Measurements from ENCODE around the gene GRK3. TPM values are rescaled to one million over a fixed set of nuclear protein-coding genes. Genes with fewer than 3 reads are reported as not detected.
"Not testable (repeated sequence)": the region's sequence is repeated elsewhere in the genome, so short reads cannot be mapped to it uniquely, and the experiment has no call there.

The GRK3 gene
- total RNA-seq, 4 donors from 2014 or later = 3.6 to 10.9 (median 7.1) TPM

GRCh38 chr22:25563761-25564319, 635 bp upstream of the GRK3 start:
- Histone ChIP-seq H3K4me1 (peaks cover 22% of the 10 kb centered on the region), H3K4me3 (peak overlapping the region; percentile 90), H3K36me3 (no peaks in the 10 kb centered on the region), H3K27me3 (no peaks in the 10 kb centered on the region), H3K27ac (peak overlapping the region; percentile 74), H3K9me3 (no peaks in the 10 kb centered on the region)
- 1% methylated on average over 21 of the region's 21 CpGs for WGBS
- DNase-seq (ENCODE audit: low spot score in 2 of 2) = no peak
- TF ChIP-seq POLR2AphosphoS5 (IDR thresholded peaks at IDR 0.05) = no peak
- TF ChIP-seq POLR2A (IDR thresholded peaks at IDR 0.05) = no peak
- no peak for TF ChIP-seq CTCF (IDR thresholded peaks at IDR 0.05)
- no peak for TF ChIP-seq EP300 (IDR thresholded peaks at IDR 0.05)

- TF ChIP-seq POLR2A (IDR thresholded peaks at IDR 0.05) (no peak), EP300 (IDR thresholded peaks at IDR 0.05) (no peak), CTCF (IDR thresholded peaks at IDR 0.05) (no peak), POLR2AphosphoS5 (IDR thresholded peaks at IDR 0.05) (no peak)
- no peaks in the 10 kb centered on the region for H3K36me3 ChIP-seq
- DNase-seq (ENCODE audit: low spot score in 2 of 2) = peak in 1 of 2 donors; percentile 69
- H3K27me3 ChIP-seq = no peaks in the 10 kb centered on the region
- no peaks in the 10 kb centered on the region for H3K9me3 ChIP-seq
- peaks cover 22% of the 10 kb centered on the region for H3K4me1 ChIP-seq
- peak overlapping the region; percentile 90 for H3K4me3 ChIP-seq
- H3K27ac ChIP-seq = peak overlapping the region; percentile 76
- WGBS = under 1% methylated on average over 8 of the region's 61 CpGs
Measured at GRCh38 chr22:25564979-25565677, 653 bp downstream of the GRK3 start.

- Histone ChIP-seq H3K36me3 (no peaks in the 10 kb centered on the region), H3K27me3 (no peaks in the 10 kb centered on the region), H3K4me1 (peaks cover 22% of the 10 kb centered on the region), H3K4me3 (peak overlapping the region; percentile 90), H3K9me3 (no peaks in the 10 kb centered on the region), H3K27ac (no peak overlapping the region)
- no peak for DNase-seq (ENCODE audit: low spot score in 2 of 2)
- TF ChIP-seq POLR2AphosphoS5 (IDR thresholded peaks at IDR 0.05) (no peak), POLR2A (IDR thresholded peaks at IDR 0.05) (no peak), EP300 (IDR thresholded peaks at IDR 0.05) (no peak), CTCF (IDR thresholded peaks at IDR 0.05) (no peak)
- WGBS = 68% methylated on average over 5 of the region's 5 CpGs
Measured at GRCh38 chr22:25566186-25566897, 1.9 kb downstream of the GRK3 start.

- Histone ChIP-seq H3K36me3 (no peaks in the 10 kb centered on the region), H3K9me3 (no peaks in the 10 kb centered on the region), H3K27ac (no peak overlapping the region), H3K27me3 (no peaks in the 10 kb centered on the region), H3K4me1 (peaks cover 22% of the 10 kb centered on the region), H3K4me3 (peak overlapping the region; percentile 90)
- TF ChIP-seq CTCF (IDR thresholded peaks at IDR 0.05) (no peak), EP300 (IDR thresholded peaks at IDR 0.05) (no peak), POLR2AphosphoS5 (IDR thresholded peaks at IDR 0.05) (no peak)
- WGBS = 55% methylated on average over 2 of the region's 2 CpGs
- no peak for DNase-seq (ENCODE audit: low spot score in 2 of 2)
Measured at GRCh38 chr22:25566898-25567235, 2.4 kb downstream of the GRK3 start.

GRCh38 chr22:25567251-25567675, 2.8 kb downstream of the GRK3 start:
- no peaks in the 10 kb centered on the region for H3K27me3 ChIP-seq
- no peaks in the 10 kb centered on the region for H3K9me3 ChIP-seq
- H3K4me3 ChIP-seq = no peak overlapping the region
- TF ChIP-seq POLR2AphosphoS5 (IDR thresholded peaks at IDR 0.05) (no peak), EP300 (IDR thresholded peaks at IDR 0.05) (no peak), POLR2A (IDR thresholded peaks at IDR 0.05) (no peak), CTCF (IDR thresholded peaks at IDR 0.05) (no peak)
- H3K36me3 ChIP-seq = no peaks in the 10 kb centered on the region
- peaks cover 22% of the 10 kb centered on the region for H3K4me1 ChIP-seq
- DNase-seq (ENCODE audit: low spot score in 2 of 2) = no peak
- 56% methylated on average over 1 of the region's 1 CpG for WGBS
- H3K27ac ChIP-seq = no peak overlapping the region

GRCh38 chr22:25568066-25568465, 3.6 kb downstream of the GRK3 start:
- H3K4me1 ChIP-seq = peaks cover 22% of the 10 kb centered on the region
- WGBS = 79% methylated on average over 2 of the region's 2 CpGs
- DNase-seq (ENCODE audit: low spot score in 2 of 2); H3K36me3 ChIP-seq; H3K27ac ChIP-seq; H3K4me3 ChIP-seq; H3K27me3 ChIP-seq; H3K9me3 ChIP-seq: not testable (repeated sequence)

Measured in suprapubic skin (tissue), 4 donors.